ENCODE data around the gene LAP3. TPM values are rescaled to one million over a fixed set of nuclear protein-coding genes. Genes with fewer than 3 reads are reported as not detected.

Gene LAP3
- total RNA-seq, 6 experiments from 2014 or later = 70.9 to 138 (median 102) TPM

DNA sequence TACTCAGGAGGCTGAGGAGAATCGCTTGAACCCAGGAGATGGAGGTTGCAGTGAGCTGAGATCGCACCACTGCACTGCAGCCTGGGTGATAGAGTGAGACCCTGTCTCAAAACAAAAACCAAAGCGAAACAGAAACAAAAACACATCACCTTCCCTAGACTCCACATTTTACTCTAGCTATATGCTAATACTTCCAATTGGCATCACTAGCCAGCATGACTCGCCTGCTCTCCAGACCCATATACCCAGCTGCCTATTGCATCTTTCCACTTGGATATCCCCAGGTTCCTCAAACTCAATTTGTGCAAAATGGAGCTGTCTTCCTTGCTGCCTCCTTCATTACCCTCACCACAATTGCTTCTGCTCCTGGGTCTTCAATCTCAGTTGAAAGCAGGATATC is 22.4 kb upstream of the LAP3 start:
- peaks cover 0 to 43% (median 11%) of the 10 kb centered on the region in 4 donors for H3K4me1 ChIP-seq
- no peaks in the 10 kb centered on the region for H3K36me3 ChIP-seq
- H3K4me3 ChIP-seq = no peak overlapping the region
- no peaks in the 10 kb centered on the region for H3K27me3 ChIP-seq
- TF ChIP-seq, protein P1, sequence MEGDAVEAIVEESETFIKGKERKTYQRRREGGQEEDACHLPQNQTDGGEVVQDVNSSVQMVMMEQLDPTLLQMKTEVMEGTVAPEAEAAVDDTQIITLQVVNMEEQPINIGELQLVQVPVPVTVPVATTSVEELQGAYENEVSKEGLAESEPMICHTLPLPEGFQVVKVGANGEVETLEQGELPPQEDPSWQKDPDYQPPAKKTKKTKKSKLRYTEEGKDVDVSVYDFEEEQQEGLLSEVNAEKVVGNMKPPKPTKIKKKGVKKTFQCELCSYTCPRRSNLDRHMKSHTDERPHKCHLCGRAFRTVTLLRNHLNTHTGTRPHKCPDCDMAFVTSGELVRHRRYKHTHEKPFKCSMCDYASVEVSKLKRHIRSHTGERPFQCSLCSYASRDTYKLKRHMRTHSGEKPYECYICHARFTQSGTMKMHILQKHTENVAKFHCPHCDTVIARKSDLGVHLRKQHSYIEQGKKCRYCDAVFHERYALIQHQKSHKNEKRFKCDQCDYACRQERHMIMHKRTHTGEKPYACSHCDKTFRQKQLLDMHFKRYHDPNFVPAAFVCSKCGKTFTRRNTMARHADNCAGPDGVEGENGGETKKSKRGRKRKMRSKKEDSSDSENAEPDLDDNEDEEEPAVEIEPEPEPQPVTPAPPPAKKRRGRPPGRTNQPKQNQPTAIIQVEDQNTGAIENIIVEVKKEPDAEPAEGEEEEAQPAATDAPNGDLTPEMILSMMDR (IDR thresholded peaks at IDR 0.05) = no peak
- TF ChIP-seq POLR2A (IDR thresholded peaks at IDR 0.05) = no peak
- intact Hi-C loops (cut with DNase I) = no loop called here
- no peak for DNase-seq
- no peak for ATAC-seq
- no peaks in the 10 kb centered on the region for H3K9me3 ChIP-seq
- 80% methylated on average over 3 of the region's 4 CpGs for WGBS (ENCODE audit: insufficient coverage, low coverage, low lambda C conversion rate, missing lambda C conversion rate)
- H3K27ac ChIP-seq = no peak overlapping the region

DNA sequence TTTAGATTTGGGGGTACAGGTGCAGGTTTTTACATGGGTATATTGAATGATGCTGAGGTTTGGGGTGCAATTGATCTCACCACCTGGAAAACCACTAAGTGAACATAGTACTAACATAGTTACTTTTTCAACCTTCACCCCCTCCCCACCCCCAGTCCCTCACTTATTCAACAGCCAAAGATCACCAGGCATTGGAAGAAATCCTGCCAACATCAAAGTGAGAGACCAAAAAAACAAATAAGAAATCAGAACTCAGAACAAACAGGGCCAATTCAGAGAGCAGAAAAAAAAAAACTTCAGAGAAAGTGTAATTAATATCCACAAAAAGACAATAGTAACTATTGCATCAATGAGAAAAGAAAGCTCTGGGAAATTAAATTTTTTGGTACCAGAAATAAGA is 20.5 kb upstream of the LAP3 start:
- H3K9me3 ChIP-seq = no peaks in the 10 kb centered on the region
- H3K36me3 ChIP-seq = no peaks in the 10 kb centered on the region
- no peaks in the 10 kb centered on the region for H3K27me3 ChIP-seq
- TF ChIP-seq POLR2A (IDR thresholded peaks at IDR 0.05) = no peak
- TF ChIP-seq, protein P1 (IDR thresholded peaks at IDR 0.05) = no peak
- peak in 1 of 3 donors; percentile 80 for DNase-seq
- ATAC-seq = peak; percentile 46 to 73 (median 62)
- H3K27ac ChIP-seq = peak overlapping the region in 2 of 3 donors; percentile 67 to 85
- peaks cover 0 to 48% (median 15%) of the 10 kb centered on the region in 4 donors for H3K4me1 ChIP-seq
- intact Hi-C loops (cut with DNase I) = no loop called here
- H3K4me3 ChIP-seq = no peak overlapping the region

DNA sequence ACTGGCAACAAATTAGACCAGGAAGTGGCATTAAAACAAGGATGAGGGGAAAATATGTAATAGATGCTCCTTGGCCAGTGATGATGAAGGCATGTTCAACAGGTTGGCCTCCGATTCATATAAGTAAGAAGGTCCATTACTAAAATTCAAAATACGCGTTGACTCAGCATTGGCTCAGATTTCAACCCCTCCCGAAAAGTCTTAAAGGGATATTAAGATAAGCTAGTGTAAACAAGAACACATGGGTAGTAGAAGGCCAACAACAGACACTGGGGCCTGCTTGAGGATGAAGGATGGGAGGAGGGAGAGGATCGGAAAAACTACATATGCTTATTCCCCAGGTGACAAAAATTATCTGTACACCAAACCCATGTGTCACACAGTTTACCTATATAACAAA is 19.1 kb upstream of the LAP3 start:
- Histone ChIP-seq H3K4me3 (no peak overlapping the region), H3K4me1 (peaks cover 0 to 41% (median 15%) of the 10 kb centered on the region in 4 donors), H3K9me3 (no peaks in the 10 kb centered on the region), H3K27me3 (no peaks in the 10 kb centered on the region), H3K36me3 (no peaks in the 10 kb centered on the region), H3K27ac (peak overlapping the region in 2 of 3 donors; percentile 67 to 85)
- peak in 2 of 4 donors; percentile 6 to 8 for ATAC-seq
- intact Hi-C loops (cut with DNase I) = no loop called here
- 23% methylated on average over 4 of the region's 5 CpGs for WGBS (ENCODE audit: insufficient coverage, low coverage, low lambda C conversion rate, missing lambda C conversion rate)
- TF ChIP-seq POLR2A (IDR thresholded peaks at IDR 0.05) = no peak
- TF ChIP-seq, protein P1 (IDR thresholded peaks at IDR 0.05) = no peak
- DNase-seq = no peak

DNA sequence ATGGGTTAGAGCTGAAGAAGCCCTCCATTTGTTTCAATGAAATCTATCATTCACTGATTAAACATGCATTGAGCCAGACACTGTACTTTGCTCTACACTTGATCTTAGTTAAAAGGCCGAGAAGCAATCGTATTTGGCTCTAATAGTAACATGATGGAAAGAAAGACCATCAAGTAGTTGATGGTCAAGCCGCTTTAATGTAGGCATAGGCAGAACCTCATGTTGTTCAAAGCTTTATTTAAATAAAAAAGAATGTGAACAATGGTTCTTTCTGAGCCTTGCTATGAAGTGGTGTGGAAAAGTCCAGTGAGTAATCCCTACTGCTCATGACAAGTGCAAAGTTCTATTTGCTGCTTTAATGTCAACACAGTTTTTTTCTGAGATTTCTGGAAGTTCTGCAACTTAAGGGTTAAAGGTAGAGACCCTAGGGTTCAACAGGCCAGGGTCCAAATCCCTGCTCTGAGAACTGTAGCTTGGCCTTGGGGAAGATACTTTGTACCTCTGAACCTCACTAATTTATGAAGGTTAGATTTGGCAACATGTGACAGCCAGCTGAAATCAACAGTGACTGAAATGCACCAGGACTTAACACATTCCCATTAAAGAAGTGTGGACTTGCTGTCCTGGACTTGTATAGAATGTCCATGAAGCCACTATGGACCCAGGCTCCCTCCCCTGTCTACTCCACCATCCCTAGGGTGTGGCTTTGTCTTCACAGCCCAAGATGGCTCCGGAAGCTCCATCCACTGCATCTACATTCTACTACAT is 17.9 kb upstream of the LAP3 start:
- TF ChIP-seq, protein P1 (IDR thresholded peaks at IDR 0.05) = no peak
- no peak for TF ChIP-seq POLR2A (IDR thresholded peaks at IDR 0.05)
- Histone ChIP-seq H3K36me3 (no peaks in the 10 kb centered on the region), H3K27me3 (no peaks in the 10 kb centered on the region), H3K4me3 (no peak overlapping the region), H3K4me1 (peaks cover 0 to 39% (median 15%) of the 10 kb centered on the region in 4 donors), H3K27ac (peak overlapping the region; percentile 49 to 85 (median 67)), H3K9me3 (no peaks in the 10 kb centered on the region)
- 39% methylated on average over 4 of the region's 4 CpGs for WGBS (ENCODE audit: insufficient coverage, low coverage, low lambda C conversion rate, missing lambda C conversion rate)
- DNase-seq = peak in 1 of 3 donors; percentile 64
- peak; percentile 69 to 87 (median 72) for ATAC-seq
- intact Hi-C loops (cut with DNase I) = no loop called here
